Sigmoid colon (tissue), 7 donors: ENCODE data around the gene NAT10. TPM values are rescaled to one million over a fixed set of nuclear protein-coding genes. Genes with fewer than 3 reads are reported as not detected.

Experiments used
- DNase-seq: peaks from one replicate; pipeline ENCODE4 v3.0.0-alpha.2; 2019
- H3K27ac ChIP-seq, 4 donors: fragments of 200-600 bp; sonication (generic); one replicate each; pipeline ENCODE4 v1.5.1; 2016 to 2019; ENCODE audit warnings: mild to moderate bottlenecking in 1 of 4
- H3K27me3 ChIP-seq, 3 donors: fragments of 200-600 bp; sonication (generic); one replicate each; pipeline ENCODE4 v1.5.1; 2019; ENCODE audit warnings: mild to moderate bottlenecking in 1 of 3
- H3K36me3 ChIP-seq, 4 donors: fragments of 200-600 bp; sonication (generic); one replicate each; pipeline ENCODE4 v1.5.1; 2016 to 2019
- H3K4me1 ChIP-seq, 4 donors: fragments of 200-600 bp; sonication (generic); one replicate each; pipeline ENCODE4 v1.5.1; 2017 to 2019
- H3K4me3 ChIP-seq, 4 donors: fragments of 200-600 bp; sonication (generic); one replicate each; pipeline ENCODE4 v1.5.1; 2017 to 2019; ENCODE audit warnings: mild to moderate bottlenecking in 2 of 4, moderate library complexity in 1 of 4
- H3K9me3 ChIP-seq, 4 donors: fragments of 200-600 bp in 3 of 4; sonication (generic) in 3 of 4; one replicate each; pipeline versions ENCODE4 v1.5.1 to v1.6.1; 2013 to 2019
- EP300 ChIP-seq, 4 donors: sonication (generic); formaldehyde crosslinking; IDR thresholded peaks; one replicate each; pipeline ENCODE4 v1.6.1; 2017; ENCODE audit warnings: antibody characterized with exemption in 4 of 4
- POLR2A ChIP-seq, 2 donors: fragments of 450-650 bp; IDR thresholded peaks; one replicate each; pipeline ENCODE4 v1.6.1; 2016; ENCODE audit warnings: antibody characterized with exemption in 2 of 2, mild to moderate bottlenecking in 2 of 2, moderate library complexity in 2 of 2
- POLR2AphosphoS5 ChIP-seq, 4 donors: sonication (generic); formaldehyde crosslinking; IDR thresholded peaks; one replicate each; pipeline ENCODE4 v1.6.1; 2017; ENCODE audit warnings: antibody characterized with exemption in 4 of 4
- WGBS, 2 donors: extraction: QIAGEN DNeasy Blood & Tissue Kit; methylation state at CpG; one replicate each; pipeline ENCODE4 v1.1.7; 2013; 5-methylcytosine and 5-hydroxymethylcytosine counted together
- intact Hi-C: fragments of 100-400 bp; cut with DNase I; formaldehyde crosslinking; loops from one replicate; pipeline ENCODE4 v1.15.1; 2023
- polyA plus RNA-seq, 3 donors: library from polyadenylated mRNA; stranded (reverse); fragments of 200-250 nt; gene quantifications; one replicate each; pipeline ENCODE4 v1.2.3, GENCODE V29; 2013
- total RNA-seq, 4 donors: library from RNA; depleted of rRNA; stranded (reverse); fragments of >200 nt; gene quantifications; one replicate each; pipeline ENCODE4 v1.1.0, GENCODE V29; 2016
- TF ChIP-seq, protein P1 (sequence below), 4 experiments: fragments of 450-650 bp in 3 of 4; fragments of 200-600 bp in 1 of 4; IDR thresholded peaks; one replicate each; pipeline ENCODE4 v1.5.1; 2016 to 2019; ENCODE audit warnings: antibody characterized with exemption in 4 of 4, mild to moderate bottlenecking in 3 of 4, moderate library complexity in 2 of 4
- donor health status: healthy with polysubstance abuse.
- donor health status: Bipolar disorder and iron deficiency.
- donor health status: healthy.

NAT10 gene
- total and polyA plus RNA-seq, 7 donors, result 5.3 to 35.4 (median 17.4) TPM

DNA sequence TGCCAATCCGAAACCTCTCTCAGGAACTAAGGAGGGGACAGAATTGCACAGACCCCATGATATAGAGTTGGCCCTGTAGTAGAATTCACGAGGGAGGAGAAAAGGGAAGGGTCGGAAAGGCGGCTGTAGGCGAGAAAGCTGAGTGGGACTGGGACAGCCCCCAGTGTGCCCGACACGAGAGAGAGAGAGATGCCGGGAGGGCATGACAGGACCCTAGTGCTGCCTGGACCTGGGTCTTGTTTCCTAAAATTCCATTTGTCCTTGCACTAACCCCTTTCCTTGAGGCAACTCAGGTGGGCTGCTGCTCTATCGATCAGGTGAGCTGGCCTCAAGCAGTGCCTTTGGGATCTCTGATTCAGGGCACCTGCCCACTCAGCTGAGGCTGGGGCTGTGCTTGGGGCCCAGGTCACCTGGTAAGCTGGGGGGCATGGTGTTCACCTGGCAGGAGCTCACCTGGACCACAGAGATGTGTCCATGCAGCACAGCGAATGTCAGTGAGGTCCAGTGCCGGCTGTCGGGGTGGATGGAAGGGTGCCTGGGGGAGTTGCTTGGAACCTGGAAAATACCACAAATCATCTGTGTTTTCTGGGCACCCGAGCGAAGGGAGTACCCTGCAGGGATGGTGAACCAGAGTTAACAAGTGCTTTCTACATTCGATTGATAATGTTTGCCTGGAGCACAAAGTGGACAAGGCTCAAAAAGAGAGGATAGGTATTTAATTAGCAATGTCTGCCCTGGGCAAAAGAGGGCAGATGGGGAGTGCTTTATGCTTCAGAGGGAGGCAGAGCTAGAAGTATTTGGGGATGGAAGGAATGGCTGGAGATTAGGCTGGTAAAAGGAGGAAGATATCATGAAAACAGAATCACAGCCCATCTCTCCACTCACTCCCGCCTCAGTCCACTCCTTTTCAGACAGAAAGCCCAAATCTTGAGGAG, 61.6 kb downstream of the NAT10 start:
- Histone ChIP-seq H3K36me3 (peaks cover 0 to 12% (median 0%) of the 10 kb centered on the region in 4 donors), H3K4me1 (no peaks in the 10 kb centered on the region), H3K27ac (no peak overlapping the region), H3K9me3 (no peaks in the 10 kb centered on the region), H3K4me3 (no peak overlapping the region), H3K27me3 (no peaks in the 10 kb centered on the region)
- 97% methylated on average over 16 of the region's 16 CpGs for whole genome bisulfite sequencing, 2 donors
- DNase-seq, result no peak
- TF ChIP-seq POLR2AphosphoS5 (IDR thresholded peaks at IDR 0.05) (no peak), POLR2A (IDR thresholded peaks at IDR 0.05) (no peak), EP300 (IDR thresholded peaks at IDR 0.05) (no peak)
- TF ChIP-seq, protein P1, sequence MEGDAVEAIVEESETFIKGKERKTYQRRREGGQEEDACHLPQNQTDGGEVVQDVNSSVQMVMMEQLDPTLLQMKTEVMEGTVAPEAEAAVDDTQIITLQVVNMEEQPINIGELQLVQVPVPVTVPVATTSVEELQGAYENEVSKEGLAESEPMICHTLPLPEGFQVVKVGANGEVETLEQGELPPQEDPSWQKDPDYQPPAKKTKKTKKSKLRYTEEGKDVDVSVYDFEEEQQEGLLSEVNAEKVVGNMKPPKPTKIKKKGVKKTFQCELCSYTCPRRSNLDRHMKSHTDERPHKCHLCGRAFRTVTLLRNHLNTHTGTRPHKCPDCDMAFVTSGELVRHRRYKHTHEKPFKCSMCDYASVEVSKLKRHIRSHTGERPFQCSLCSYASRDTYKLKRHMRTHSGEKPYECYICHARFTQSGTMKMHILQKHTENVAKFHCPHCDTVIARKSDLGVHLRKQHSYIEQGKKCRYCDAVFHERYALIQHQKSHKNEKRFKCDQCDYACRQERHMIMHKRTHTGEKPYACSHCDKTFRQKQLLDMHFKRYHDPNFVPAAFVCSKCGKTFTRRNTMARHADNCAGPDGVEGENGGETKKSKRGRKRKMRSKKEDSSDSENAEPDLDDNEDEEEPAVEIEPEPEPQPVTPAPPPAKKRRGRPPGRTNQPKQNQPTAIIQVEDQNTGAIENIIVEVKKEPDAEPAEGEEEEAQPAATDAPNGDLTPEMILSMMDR (IDR thresholded peaks at IDR 0.05), result no peak
- intact Hi-C loops, result no loop called here

DNA sequence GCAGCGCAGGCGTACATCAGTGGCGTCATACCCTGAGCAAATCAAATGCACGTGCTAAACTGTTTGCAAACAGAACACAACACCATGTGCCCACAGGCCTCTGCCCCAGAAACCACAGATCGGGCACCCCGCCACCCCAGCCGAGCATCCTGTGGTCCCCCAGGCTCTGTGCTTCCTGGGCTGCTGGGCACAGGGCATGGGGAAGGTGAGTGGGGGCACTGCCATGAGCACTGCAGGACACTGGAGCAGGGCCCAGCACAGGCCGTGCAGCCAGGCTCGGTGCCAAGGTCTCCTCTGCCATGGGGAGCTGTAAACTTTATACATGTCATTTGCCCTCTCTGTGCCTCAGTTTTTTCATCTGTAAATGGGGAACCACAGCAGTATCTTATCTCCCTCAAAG, 62.5 kb downstream of the NAT10 start:
- DNase-seq, result no peak
- Histone ChIP-seq H3K9me3 (no peaks in the 10 kb centered on the region), H3K4me1 (no peaks in the 10 kb centered on the region), H3K27me3 (no peaks in the 10 kb centered on the region), H3K27ac (no peak overlapping the region), H3K36me3 (peaks cover 0 to 6% (median 0%) of the 10 kb centered on the region in 4 donors), H3K4me3 (no peak overlapping the region)
- intact Hi-C loops, result no loop called here
- 85 to 89% methylated on average over 9 of the region's 9 CpGs for WGBS, 2 donors
- TF ChIP-seq POLR2AphosphoS5 (IDR thresholded peaks at IDR 0.05) (no peak), POLR2A (IDR thresholded peaks at IDR 0.05) (no peak), EP300 (IDR thresholded peaks at IDR 0.05) (no peak)
- TF ChIP-seq, protein P1 (IDR thresholded peaks at IDR 0.05), result no peak

DNA sequence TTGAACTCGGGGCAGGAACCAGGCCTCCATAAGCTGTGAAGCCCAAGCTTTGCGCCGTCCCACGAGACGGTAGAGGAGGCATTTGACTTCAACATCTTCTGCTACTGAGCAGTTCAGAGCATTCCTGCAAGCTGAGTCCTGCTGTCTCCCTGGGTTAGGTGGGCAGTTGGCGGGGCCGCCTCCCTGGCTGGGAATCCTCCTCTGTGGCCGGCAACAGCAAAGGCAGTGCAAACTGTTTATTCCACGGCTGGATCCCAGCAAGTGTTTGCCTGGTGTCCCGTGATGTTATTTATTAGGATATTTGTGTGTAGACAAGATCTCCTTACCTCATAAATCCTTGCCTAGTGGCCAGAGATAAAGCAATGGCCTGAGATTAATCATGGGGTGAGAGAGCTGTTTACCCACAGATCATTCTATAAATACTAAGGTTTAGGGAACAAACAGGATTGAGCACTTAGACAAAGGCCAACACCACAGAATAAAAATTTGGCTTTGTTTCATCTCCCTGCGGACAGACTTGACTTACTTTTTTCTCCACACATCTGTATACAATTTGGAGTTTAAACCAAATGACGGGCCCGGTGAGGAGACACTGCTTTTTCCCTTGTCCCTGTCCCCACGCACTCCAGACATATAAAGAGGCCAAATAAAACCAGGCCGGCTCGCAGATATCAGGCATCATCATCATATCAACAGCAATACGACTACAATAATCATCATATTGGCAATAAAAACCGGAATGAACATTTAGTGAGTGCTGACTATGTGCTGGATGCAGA, 63.4 kb downstream of the NAT10 start:
- Histone ChIP-seq H3K9me3 (no peaks in the 10 kb centered on the region), H3K4me3 (no peak overlapping the region), H3K27ac (no peak overlapping the region), H3K27me3 (no peaks in the 10 kb centered on the region), H3K4me1 (peaks cover 0 to 2% (median 0%) of the 10 kb centered on the region in 4 donors), H3K36me3 (peaks cover 0 to 6% (median 0%) of the 10 kb centered on the region in 4 donors)
- WGBS, 2 donors, result 61 to 81% methylated on average over 18 of the region's 18 CpGs
- DNase-seq, result no peak
- no peak for TF ChIP-seq EP300 (IDR thresholded peaks at IDR 0.05)
- intact Hi-C loops, result no loop called here

DNA sequence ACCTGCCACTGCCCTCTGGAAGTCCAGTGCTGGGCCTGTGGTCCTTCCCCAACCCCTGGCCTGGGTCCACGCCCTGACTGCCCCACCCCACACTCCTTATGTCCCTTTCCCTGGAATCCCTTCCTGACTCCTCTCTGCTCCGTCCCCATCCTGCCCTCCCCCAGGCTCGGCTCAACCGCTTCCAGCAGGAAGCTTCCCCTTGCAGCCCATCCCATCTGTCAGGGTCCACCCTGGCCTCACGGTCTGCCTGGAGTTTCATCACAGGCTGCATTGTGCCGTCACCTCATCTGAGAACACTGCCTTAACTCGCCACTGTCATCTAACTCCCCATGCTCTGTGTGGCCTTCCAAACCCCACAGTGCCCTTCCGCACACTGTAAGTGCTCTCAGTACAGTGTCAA, 64.3 kb downstream of the NAT10 start:
- WGBS, 2 donors, result 65 to 73% methylated on average over 8 of the region's 8 CpGs
- no peak overlapping the region for H3K27ac ChIP-seq
- H3K36me3 ChIP-seq, result peaks cover 0 to 6% (median 0%) of the 10 kb centered on the region in 4 donors
- H3K4me3 ChIP-seq, result no peak overlapping the region
- DNase-seq, result no peak
- TF ChIP-seq POLR2A (IDR thresholded peaks at IDR 0.05) (no peak), POLR2AphosphoS5 (IDR thresholded peaks at IDR 0.05) (no peak), EP300 (IDR thresholded peaks at IDR 0.05) (no peak)
- TF ChIP-seq, protein P1 (IDR thresholded peaks at IDR 0.05), result no peak
- no peaks in the 10 kb centered on the region for H3K27me3 ChIP-seq
- intact Hi-C loops, result loop anchor here (10.0 kb wide), 2 partner anchors 95 to 265 kb away; partner anchors contain the start of gene CAT
- H3K4me1 ChIP-seq, result peaks cover 0 to 9% (median 3%) of the 10 kb centered on the region in 4 donors
- no peaks in the 10 kb centered on the region for H3K9me3 ChIP-seq

DNA sequence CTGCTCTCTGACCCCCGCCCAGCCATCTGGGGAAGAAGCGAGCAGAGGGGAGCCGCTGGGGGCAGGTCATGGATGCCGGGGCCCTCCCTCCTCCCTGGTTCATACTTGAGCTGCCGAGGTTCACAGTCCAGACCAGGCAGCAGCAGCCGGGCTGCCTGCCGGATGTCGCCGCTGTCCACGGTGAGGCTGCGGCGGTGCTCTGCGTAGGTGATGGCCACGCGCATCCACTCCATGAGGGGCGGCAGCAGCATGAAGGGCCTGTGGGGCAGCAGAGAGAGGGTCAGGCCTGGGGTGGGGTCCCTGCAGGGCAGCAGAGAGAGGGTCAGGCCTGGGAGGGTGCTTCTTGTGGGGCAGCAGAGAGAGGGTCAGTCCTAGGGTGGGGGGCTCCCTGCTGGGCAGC, 67.6 kb downstream of the NAT10 start:
- Histone ChIP-seq H3K27me3 (no peaks in the 10 kb centered on the region), H3K27ac (no peak overlapping the region), H3K9me3 (no peaks in the 10 kb centered on the region), H3K4me3 (no peak overlapping the region), H3K36me3 (peaks cover 0 to 6% (median 0%) of the 10 kb centered on the region in 4 donors), H3K4me1 (peaks cover 0 to 12% (median 6%) of the 10 kb centered on the region in 4 donors)
- WGBS, 2 donors, result 95 to 97% methylated on average over 16 of the region's 16 CpGs
- TF ChIP-seq POLR2AphosphoS5 (IDR thresholded peaks at IDR 0.05) (no peak), POLR2A (IDR thresholded peaks at IDR 0.05) (no peak), EP300 (IDR thresholded peaks at IDR 0.05) (no peak)
- TF ChIP-seq, protein P1 (IDR thresholded peaks at IDR 0.05), result no peak
- no peak for DNase-seq
- intact Hi-C loops, result loop anchor here (10.0 kb wide), 2 partner anchors 92 to 262 kb away; partner anchors contain the start of gene CAT
